Measurements from ENCODE around the gene MAPK8. TPM values are rescaled to one million over a fixed set of nuclear protein-coding genes. Genes with fewer than 3 reads are reported as not detected.
"Not testable (repeated sequence)": the region's sequence is repeated elsewhere in the genome, so short reads cannot be mapped to it uniquely, and the experiment has no call there.

Gene MAPK8
- total RNA-seq, 4 donors from 2014 or later, result 13.6 to 182 (median 41.7) TPM

- H3K27ac ChIP-seq, result no peak overlapping the region
- H3K4me3 ChIP-seq, result no peak overlapping the region
- H3K27me3 ChIP-seq, result no peaks in the 10 kb centered on the region
- intact Hi-C loops (cut with DNase I; ENCODE audit: low total_unique reads), result no loop called here
- no peaks in the 10 kb centered on the region for H3K9me3 ChIP-seq
- no peak for DNase-seq
- TF ChIP-seq CTCF (IDR thresholded peaks at IDR 0.05), result no peak
- no peak for TF ChIP-seq POLR2A (IDR thresholded peaks at IDR 0.05)
- no peaks in the 10 kb centered on the region for H3K36me3 ChIP-seq
- no peaks in the 10 kb centered on the region for H3K4me1 ChIP-seq
These were observed 113.2 kb downstream of the MAPK8 start for GRCh38 chr10:48419714-48420113.

- H3K4me1 ChIP-seq; DNase-seq; intact Hi-C loops (cut with DNase I; ENCODE audit: low total_unique reads): not testable (repeated sequence)
These were observed 115.4 kb downstream of the MAPK8 start for GRCh38 chr10:48421862-48422261.

GRCh38 chr10:48423884-48424283 lies 117.4 kb downstream of the MAPK8 start:
- Histone ChIP-seq H3K4me3 (no peak overlapping the region), H3K27ac (no peak overlapping the region), H3K4me1 (no peaks in the 10 kb centered on the region), H3K36me3 (no peaks in the 10 kb centered on the region), H3K9me3 (no peaks in the 10 kb centered on the region), H3K27me3 (no peaks in the 10 kb centered on the region)
- TF ChIP-seq POLR2A (IDR thresholded peaks at IDR 0.05) (no peak), CTCF (IDR thresholded peaks at IDR 0.05) (no peak)
- intact Hi-C loops (cut with DNase I; ENCODE audit: low total_unique reads), result no loop called here
- no peak for DNase-seq

More at GRCh38 chr10:48421862-48422261, 115.4 kb downstream of the MAPK8 start:
- not testable (repeated sequence) for H3K27me3 ChIP-seq, H3K4me3 ChIP-seq, H3K27ac ChIP-seq, H3K36me3 ChIP-seq, H3K9me3 ChIP-seq

- H3K36me3 ChIP-seq, result no peaks in the 10 kb centered on the region
- TF ChIP-seq CTCF (IDR thresholded peaks at IDR 0.05), result no peak
- TF ChIP-seq POLR2A (IDR thresholded peaks at IDR 0.05), result no peak
These were observed 122.4 kb downstream of the MAPK8 start for GRCh38 chr10:48428896-48429295.

GRCh38 chr10:48429309-48429708 lies 122.8 kb downstream of the MAPK8 start:
- Histone ChIP-seq H3K36me3 (no peaks in the 10 kb centered on the region), H3K27me3 (no peaks in the 10 kb centered on the region), H3K4me1 (no peaks in the 10 kb centered on the region), H3K9me3 (no peaks in the 10 kb centered on the region), H3K4me3 (no peak overlapping the region), H3K27ac (no peak overlapping the region)
- no peak for DNase-seq
- TF ChIP-seq CTCF (IDR thresholded peaks at IDR 0.05) (no peak), POLR2A (IDR thresholded peaks at IDR 0.05) (no peak)
- intact Hi-C loops (cut with DNase I; ENCODE audit: low total_unique reads), result no loop called here

More at GRCh38 chr10:48428896-48429295, 122.4 kb downstream of the MAPK8 start:
- Histone ChIP-seq H3K4me1 (no peaks in the 10 kb centered on the region), H3K9me3 (no peaks in the 10 kb centered on the region), H3K27ac (no peak overlapping the region), H3K4me3 (no peak overlapping the region), H3K27me3 (no peaks in the 10 kb centered on the region)
- no peak for DNase-seq
- intact Hi-C loops (cut with DNase I; ENCODE audit: low total_unique reads), result no loop called here

GRCh38 chr10:48430402-48430993 lies 124.0 kb downstream of the MAPK8 start:
- TF ChIP-seq CTCF (IDR thresholded peaks at IDR 0.05), result no peak
- no peak for TF ChIP-seq POLR2A (IDR thresholded peaks at IDR 0.05)
- H3K36me3 ChIP-seq, result no peaks in the 10 kb centered on the region
- no peaks in the 10 kb centered on the region for H3K9me3 ChIP-seq
- H3K4me3 ChIP-seq, result no peak overlapping the region
- DNase-seq, result no peak
- intact Hi-C loops (cut with DNase I; ENCODE audit: low total_unique reads), result no loop called here
- H3K27ac ChIP-seq, result no peak overlapping the region
- no peaks in the 10 kb centered on the region for H3K27me3 ChIP-seq
- no peaks in the 10 kb centered on the region for H3K4me1 ChIP-seq
